HepG2 (cell line): ENCODE measurements around the gene RPS19BP1. TPM values are rescaled to one million over a fixed set of nuclear protein-coding genes. Genes with fewer than 3 reads are reported as not detected.

ENCODE experiments used
- AGO1 ChIP-seq: fragments of 200-400 bp; formaldehyde crosslinking; IDR thresholded peaks from 2 replicates; pipeline ENCODE4 v1.6.1; 2017; ENCODE audit warnings: mild to moderate bottlenecking, low read depth, low read length, moderate library complexity; ENCODE audit not compliant: poor library complexity, severe bottlenecking
- CHD4 ChIP-seq: fragments of 200-600 bp; sonication (generic); IDR thresholded peaks from 2 replicates; pipeline ENCODE4 v1.7.0; 2017; ENCODE audit warnings: mild to moderate bottlenecking, low read length, borderline replicate concordance
- GATAD2A ChIP-seq: IDR thresholded peaks from 2 replicates; pipeline ENCODE4 v1.6.1; 2016
- GZF1 ChIP-seq: sonication (generic); formaldehyde crosslinking; IDR thresholded peaks from 2 replicates; pipeline ENCODE4 v1.5.1; 2020; ENCODE audit warnings: mild to moderate bottlenecking, missing genetic modification reagents
- HOXA3 ChIP-seq: sonication (generic); formaldehyde crosslinking; IDR thresholded peaks from 2 replicates; pipeline ENCODE4 v1.5.0; 2020; ENCODE audit warnings: missing genetic modification reagents
- MTA3 ChIP-seq: sonication (generic); formaldehyde crosslinking; IDR thresholded peaks from 2 replicates; pipeline ENCODE4 v1.4.0; 2020; ENCODE audit warnings: missing genetic modification reagents
- SATB2 ChIP-seq: sonication (generic); formaldehyde crosslinking; IDR thresholded peaks from 2 replicates; pipeline ENCODE4 v1.5.0; 2020; ENCODE audit warnings: missing genetic modification reagents
- SP1 ChIP-seq, 2 experiments: fragments of 450-650 bp in 1 of 2; sonication (generic) in 1 of 2; formaldehyde crosslinking in 1 of 2; IDR thresholded peaks; 2 replicates each; pipeline versions ENCODE4 v1.4.0 to v1.6.1; 2016 to 2020; ENCODE audit warnings: missing genetic modification reagents in 1 of 2
- ZKSCAN5 ChIP-seq: sonication (generic); formaldehyde crosslinking; IDR thresholded peaks from 2 replicates; pipeline ENCODE4 v1.5.1; 2020; ENCODE audit warnings: mild to moderate bottlenecking, missing genetic modification reagents
- ZMYM2 ChIP-seq: sonication (generic); formaldehyde crosslinking; IDR thresholded peaks from 2 replicates; pipeline ENCODE4 v1.8.0; 2022; ENCODE audit warnings: mild to moderate bottlenecking, missing genetic modification reagents
- ZMYM3 ChIP-seq: sonication (generic); formaldehyde crosslinking; IDR thresholded peaks from 2 replicates; pipeline ENCODE4 v1.5.1; 2020; ENCODE audit warnings: mild to moderate bottlenecking, missing genetic modification reagents
- ZNF230 ChIP-seq: sonication (generic); formaldehyde crosslinking; IDR thresholded peaks from 2 replicates; pipeline ENCODE4 v1.4.0; 2020; ENCODE audit warnings: mild to moderate bottlenecking, missing genetic modification reagents
- ZNF296 ChIP-seq: sonication (generic); formaldehyde crosslinking; conservative IDR thresholded peaks from 2 replicates; pipeline ENCODE4 v1.5.0; 2020; ENCODE audit warnings: mild to moderate bottlenecking, missing genetic modification reagents
- ZNF331 ChIP-seq: sonication (generic); formaldehyde crosslinking; IDR thresholded peaks from 2 replicates; pipeline ENCODE4 v1.4.0; 2020; ENCODE audit warnings: missing genetic modification reagents
- ZNF335 ChIP-seq: sonication (generic); formaldehyde crosslinking; IDR thresholded peaks from 2 replicates; pipeline ENCODE4 v1.4.0; 2020; ENCODE audit warnings: missing genetic modification reagents
- ZNF431 ChIP-seq: sonication (generic); formaldehyde crosslinking; IDR thresholded peaks from 2 replicates; pipeline ENCODE4 v1.9.0; 2022; ENCODE audit warnings: missing genetic modification reagents, low read depth, mild to moderate bottlenecking, borderline replicate concordance
- ZNF550 ChIP-seq: sonication (generic); formaldehyde crosslinking; IDR thresholded peaks from 2 replicates; pipeline ENCODE4 v1.4.0; 2020; ENCODE audit warnings: mild to moderate bottlenecking, missing genetic modification reagents, borderline replicate concordance
- ZNF614 ChIP-seq: IDR thresholded peaks from 2 replicates; pipeline ENCODE4 v1.6.1; 2018; ENCODE audit warnings: missing biosample characterization, missing genetic modification reagents, inconsistent platforms, borderline replicate concordance
- ZNF782 ChIP-seq: sonication (generic); formaldehyde crosslinking; IDR thresholded peaks from 2 replicates; pipeline ENCODE4 v1.4.0; 2020; ENCODE audit warnings: missing genetic modification reagents, mild to moderate bottlenecking, borderline replicate concordance
- polyA plus RNA-seq, 8 experiments: library from polyadenylated mRNA; depleted of rRNA in 3 of 8; stranded (reverse) in 7 of 8; unstranded in 1 of 8; fragments of >200 nt; fragmentation: Illumina TruSeq in 4 of 8; extraction: Trizol in 4 of 8; gene quantifications; 2 replicates each; pipeline versions ENCODE4 v1.2.1 to v1.2.3, GENCODE V29; 2011 to 2016; ENCODE audit warnings: low read depth in 4 of 8, missing spikeins in 1 of 8, mixed read lengths in 1 of 8; ENCODE audit not compliant: insufficient read depth in 1 of 8
- total RNA-seq, 5 experiments: library from RNA; depleted of rRNA; stranded (reverse); fragments of >200 nt; fragmentation: Illumina TruSeq; extraction: Trizol; gene quantifications; 2 replicates each; pipeline ENCODE4 v1.2.3, GENCODE V29; 2016; ENCODE audit warnings: low read depth in 1 of 5
- TF ChIP-seq, protein P1 (sequence below): sonication (generic); formaldehyde crosslinking; IDR thresholded peaks from 2 replicates; pipeline ENCODE4 v1.5.0; 2020; ENCODE audit warnings: missing genetic modification reagents
- TF ChIP-seq, protein P2 (sequence below), 2 experiments: sonication (generic) in 1 of 2; formaldehyde crosslinking in 1 of 2; IDR thresholded peaks; 2 replicates each; pipeline versions ENCODE4 v1.6.1 to v1.9.0; 2014 to 2022; ENCODE audit warnings: antibody characterized with exemption in 1 of 2, borderline replicate concordance in 1 of 2, inconsistent platforms in 1 of 2, low read depth in 1 of 2, missing genetic modification reagents in 1 of 2
- TF ChIP-seq, protein P3 (sequence below): sonication (generic); formaldehyde crosslinking; IDR thresholded peaks from 2 replicates; pipeline ENCODE4 v1.4.0; 2020; ENCODE audit warnings: low read depth, mild to moderate bottlenecking, missing genetic modification reagents

The RPS19BP1 gene
- total and polyA plus RNA-seq, 2 of the 13 experiments (the other 11 are each of a cell fraction or from before 2014, with no cell fraction given), result 44.3 to 81.3 TPM

DNA sequence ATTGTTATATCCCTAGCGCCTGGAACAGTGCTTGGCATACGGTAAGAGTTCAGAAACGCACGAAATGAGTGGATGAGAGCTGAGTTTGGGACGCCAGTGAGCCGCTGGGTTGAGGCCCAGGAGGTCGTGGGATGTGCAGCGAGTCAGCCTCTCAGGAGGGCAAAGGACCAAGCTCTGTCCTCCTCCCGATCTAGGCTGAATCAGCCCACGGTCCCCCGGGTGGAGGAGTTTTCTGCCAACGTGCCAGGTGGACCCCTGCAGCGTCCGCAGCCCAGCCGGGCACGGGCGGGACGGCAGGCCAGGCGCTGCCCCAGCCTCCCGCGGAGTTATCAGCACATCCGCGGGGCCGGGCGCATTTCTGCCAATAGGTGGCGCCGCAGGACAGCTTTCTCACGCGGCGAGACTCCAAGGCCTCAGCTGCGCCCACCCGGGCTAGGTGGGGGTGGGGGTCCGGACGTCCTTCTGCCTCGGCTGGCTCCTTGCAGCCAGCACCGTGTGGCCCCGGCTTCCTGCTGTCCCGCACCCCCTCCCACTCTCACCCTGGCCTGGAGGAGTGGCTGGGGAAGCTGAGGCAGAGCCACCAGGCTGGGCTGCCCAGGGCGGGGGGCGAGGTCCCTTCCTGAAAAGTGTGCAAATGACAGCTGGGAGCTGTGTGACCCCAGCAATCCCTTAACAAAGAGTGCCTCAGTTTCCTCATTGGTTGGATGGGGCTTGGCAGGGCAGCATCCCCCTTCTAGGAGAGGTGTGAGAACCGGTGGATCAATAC is 2.2 kb upstream of the RPS19BP1 start (continued):
- TF ChIP-seq AGO1, result no peak
- TF ChIP-seq ZNF230 (CRISPR knock-in tag), result no peak
- no peak for TF ChIP-seq ZNF782 (CRISPR knock-in tag)
- TF ChIP-seq ZNF431, result no peak
- peak; percentile 62; the same call in 1 of the 2 replicates for TF ChIP-seq ZNF331 (CRISPR knock-in tag)
- TF ChIP-seq ZMYM2, result 0 out of 2 replicates have a peak, but pooled peaks have one; percentile 49
- no peak for TF ChIP-seq SP1 (IDR thresholded peaks at IDR 0.05)
- no peak for TF ChIP-seq SP1 (CRISPR knock-in tag; IDR thresholded peaks at IDR 0.05)
- TF ChIP-seq GATAD2A (CRISPR knock-in tag), result peak; percentile 32; the same call in 1 of the 2 replicates
- TF ChIP-seq ZNF550 (CRISPR knock-in tag), result no peak
- TF ChIP-seq HOXA3 (CRISPR knock-in tag), result no peak
- no peak; the same call in 1 of the 2 replicates for TF ChIP-seq ZMYM3 (CRISPR knock-in tag)
- TF ChIP-seq, protein P1, sequence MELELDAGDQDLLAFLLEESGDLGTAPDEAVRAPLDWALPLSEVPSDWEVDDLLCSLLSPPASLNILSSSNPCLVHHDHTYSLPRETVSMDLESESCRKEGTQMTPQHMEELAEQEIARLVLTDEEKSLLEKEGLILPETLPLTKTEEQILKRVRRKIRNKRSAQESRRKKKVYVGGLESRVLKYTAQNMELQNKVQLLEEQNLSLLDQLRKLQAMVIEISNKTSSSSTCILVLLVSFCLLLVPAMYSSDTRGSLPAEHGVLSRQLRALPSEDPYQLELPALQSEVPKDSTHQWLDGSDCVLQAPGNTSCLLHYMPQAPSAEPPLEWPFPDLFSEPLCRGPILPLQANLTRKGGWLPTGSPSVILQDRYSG, result no peak
- TF ChIP-seq ZNF335, result no peak
- no peak for TF ChIP-seq ZKSCAN5
- TF ChIP-seq, protein P2, sequence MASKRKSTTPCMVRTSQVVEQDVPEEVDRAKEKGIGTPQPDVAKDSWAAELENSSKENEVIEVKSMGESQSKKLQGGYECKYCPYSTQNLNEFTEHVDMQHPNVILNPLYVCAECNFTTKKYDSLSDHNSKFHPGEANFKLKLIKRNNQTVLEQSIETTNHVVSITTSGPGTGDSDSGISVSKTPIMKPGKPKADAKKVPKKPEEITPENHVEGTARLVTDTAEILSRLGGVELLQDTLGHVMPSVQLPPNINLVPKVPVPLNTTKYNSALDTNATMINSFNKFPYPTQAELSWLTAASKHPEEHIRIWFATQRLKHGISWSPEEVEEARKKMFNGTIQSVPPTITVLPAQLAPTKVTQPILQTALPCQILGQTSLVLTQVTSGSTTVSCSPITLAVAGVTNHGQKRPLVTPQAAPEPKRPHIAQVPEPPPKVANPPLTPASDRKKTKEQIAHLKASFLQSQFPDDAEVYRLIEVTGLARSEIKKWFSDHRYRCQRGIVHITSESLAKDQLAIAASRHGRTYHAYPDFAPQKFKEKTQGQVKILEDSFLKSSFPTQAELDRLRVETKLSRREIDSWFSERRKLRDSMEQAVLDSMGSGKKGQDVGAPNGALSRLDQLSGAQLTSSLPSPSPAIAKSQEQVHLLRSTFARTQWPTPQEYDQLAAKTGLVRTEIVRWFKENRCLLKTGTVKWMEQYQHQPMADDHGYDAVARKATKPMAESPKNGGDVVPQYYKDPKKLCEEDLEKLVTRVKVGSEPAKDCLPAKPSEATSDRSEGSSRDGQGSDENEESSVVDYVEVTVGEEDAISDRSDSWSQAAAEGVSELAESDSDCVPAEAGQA (IDR thresholded peaks at IDR 0.05; ENCODE audit: low read depth), result no peak
- TF ChIP-seq, protein P2 (CRISPR knock-in tag; IDR thresholded peaks at IDR 0.05; ENCODE audit: borderline replicate concordance), result no peak
- TF ChIP-seq MTA3, result no peak
- TF ChIP-seq SATB2, result no peak
- TF ChIP-seq GZF1, result no peak
- TF ChIP-seq CHD4, result no peak
- TF ChIP-seq, protein P3, sequence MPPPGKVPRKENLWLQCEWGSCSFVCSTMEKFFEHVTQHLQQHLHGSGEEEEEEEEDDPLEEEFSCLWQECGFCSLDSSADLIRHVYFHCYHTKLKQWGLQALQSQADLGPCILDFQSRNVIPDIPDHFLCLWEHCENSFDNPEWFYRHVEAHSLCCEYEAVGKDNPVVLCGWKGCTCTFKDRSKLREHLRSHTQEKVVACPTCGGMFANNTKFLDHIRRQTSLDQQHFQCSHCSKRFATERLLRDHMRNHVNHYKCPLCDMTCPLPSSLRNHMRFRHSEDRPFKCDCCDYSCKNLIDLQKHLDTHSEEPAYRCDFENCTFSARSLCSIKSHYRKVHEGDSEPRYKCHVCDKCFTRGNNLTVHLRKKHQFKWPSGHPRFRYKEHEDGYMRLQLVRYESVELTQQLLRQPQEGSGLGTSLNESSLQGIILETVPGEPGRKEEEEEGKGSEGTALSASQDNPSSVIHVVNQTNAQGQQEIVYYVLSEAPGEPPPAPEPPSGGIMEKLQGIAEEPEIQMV (CRISPR knock-in tag), result peak; percentile 83; the same call in 1 of the 2 replicates
- TF ChIP-seq ZNF296 (CRISPR knock-in tag), result no peak
- TF ChIP-seq ZNF614 (CRISPR knock-in tag), result no peak; the same call in 1 of the 2 replicates
